NCI-H526 (cell line): ENCODE measurements around the gene CD53.
"Not testable (repeated sequence)": the region's sequence is repeated elsewhere in the genome, so short reads cannot be mapped to it uniquely, and the experiment has no call there.

Source experiments
- DNase-seq, 2 experiments: peaks; one replicate each; lab custom pipeline; 2025; lab: John Stamatoyannopoulos, UW

The CD53 gene

GRCh38 chr1:110916669-110917306 lies 43.8 kb downstream of the CD53 start:
- no peak for DNase-seq

- DNase-seq: no peak
Observed at GRCh38 chr1:110918016-110918415, 45.1 kb downstream of the CD53 start.

DNA sequence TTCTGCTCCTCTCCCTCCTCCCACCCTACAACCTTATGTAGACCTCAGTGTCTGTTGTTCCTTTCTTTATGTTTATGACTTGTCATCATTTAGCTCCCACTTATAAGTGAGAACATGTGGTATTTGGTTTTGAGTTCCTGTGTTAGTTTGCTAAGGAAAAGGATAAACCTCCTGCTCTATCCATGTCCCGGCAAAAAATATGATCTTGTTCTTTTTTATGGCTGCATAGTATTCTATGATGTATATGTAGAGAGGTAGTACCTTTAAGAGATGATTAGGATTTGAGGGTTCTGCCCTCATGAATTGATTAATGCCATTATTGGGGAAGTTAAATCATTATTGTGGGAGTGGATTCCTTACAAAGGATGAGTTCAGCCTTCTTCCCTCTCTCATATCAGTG lies 49.0 kb downstream of the CD53 start:
- DNase-seq: no peak

- DNase-seq: no peak
Observed at GRCh38 chr1:110927484-110928075, 54.6 kb downstream of the CD53 start.

- no peak for DNase-seq
Observed at GRCh38 chr1:110928191-110928590, 55.2 kb downstream of the CD53 start.

DNA sequence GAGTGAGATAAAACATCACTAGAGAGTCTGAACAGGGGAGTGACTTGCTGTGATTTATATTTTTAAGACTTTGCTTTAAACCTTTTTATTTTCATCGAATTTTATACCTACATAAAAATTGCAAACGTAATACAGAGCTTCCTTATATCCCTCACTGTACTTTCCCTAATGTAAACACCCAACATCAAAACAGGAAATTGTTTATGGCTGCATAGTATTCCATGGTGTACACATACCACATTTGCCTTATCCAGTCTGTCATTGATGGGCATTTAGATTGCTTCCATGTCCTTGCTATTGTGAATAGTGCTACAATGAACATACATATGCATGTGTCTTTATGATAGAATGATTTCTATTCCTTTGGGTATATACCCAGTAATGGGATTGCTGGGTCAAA lies 56.0 kb downstream of the CD53 start:
- no peak for DNase-seq

DNA sequence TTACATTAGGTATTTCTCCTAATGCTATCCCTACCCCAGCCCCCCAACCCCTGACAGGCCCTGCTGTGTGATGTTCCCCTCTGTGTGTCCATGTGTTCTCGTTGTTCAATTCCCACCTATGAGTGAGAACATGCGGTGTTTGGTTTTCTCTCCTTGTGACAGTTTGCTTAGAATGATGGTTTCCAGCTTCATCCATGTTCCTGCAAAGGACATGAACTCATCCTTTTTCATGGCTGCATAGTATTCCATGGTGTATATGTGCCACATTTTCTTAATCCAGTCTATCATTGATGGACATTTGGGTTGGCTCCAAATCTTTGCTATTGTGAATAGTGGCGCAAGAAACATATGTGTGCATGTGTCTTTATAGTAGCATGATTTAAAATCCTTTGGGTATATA lies 58.1 kb downstream of the CD53 start:
- not testable (repeated sequence) for DNase-seq

DNA sequence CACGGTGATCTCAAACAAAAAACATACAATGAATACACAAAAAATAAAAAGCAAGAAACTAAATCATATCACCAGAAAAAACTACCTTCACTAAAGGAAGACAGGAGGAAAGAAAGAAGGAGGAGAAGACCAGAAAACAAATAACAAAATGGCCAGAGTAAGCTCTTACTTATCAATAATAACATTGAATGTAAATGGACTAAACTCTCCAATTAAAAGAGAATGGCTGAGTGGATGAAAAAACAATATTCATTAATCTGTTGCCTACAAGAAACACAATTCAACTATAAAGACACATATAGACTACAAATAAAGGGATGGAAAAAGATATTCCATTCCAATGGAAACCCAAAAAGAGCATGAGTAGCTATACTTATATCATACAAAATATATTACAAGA lies 63.6 kb downstream of the CD53 start:
- DNase-seq: no peak

- DNase-seq: no peak
Observed at GRCh38 chr1:110944806-110945205, 71.9 kb downstream of the CD53 start.

DNA sequence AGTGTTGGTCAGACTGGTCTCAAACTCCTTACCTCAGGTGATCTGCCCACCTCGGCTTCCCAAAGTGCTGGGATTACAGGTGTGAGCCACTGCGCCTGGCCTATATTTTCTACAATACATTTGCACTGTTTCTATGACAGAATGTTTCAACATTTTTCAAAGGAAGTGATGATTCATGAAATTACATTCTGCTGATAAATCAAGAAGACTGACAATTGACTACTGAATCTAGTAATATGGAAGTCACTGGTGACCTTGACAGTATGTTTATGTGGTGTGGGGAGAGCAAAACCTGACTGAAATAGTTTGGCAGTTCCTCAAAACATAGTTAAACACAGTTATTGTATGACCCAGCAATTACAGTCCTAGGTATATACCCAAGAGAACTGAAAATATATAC lies 72.7 kb downstream of the CD53 start:
- DNase-seq: no peak

DNA sequence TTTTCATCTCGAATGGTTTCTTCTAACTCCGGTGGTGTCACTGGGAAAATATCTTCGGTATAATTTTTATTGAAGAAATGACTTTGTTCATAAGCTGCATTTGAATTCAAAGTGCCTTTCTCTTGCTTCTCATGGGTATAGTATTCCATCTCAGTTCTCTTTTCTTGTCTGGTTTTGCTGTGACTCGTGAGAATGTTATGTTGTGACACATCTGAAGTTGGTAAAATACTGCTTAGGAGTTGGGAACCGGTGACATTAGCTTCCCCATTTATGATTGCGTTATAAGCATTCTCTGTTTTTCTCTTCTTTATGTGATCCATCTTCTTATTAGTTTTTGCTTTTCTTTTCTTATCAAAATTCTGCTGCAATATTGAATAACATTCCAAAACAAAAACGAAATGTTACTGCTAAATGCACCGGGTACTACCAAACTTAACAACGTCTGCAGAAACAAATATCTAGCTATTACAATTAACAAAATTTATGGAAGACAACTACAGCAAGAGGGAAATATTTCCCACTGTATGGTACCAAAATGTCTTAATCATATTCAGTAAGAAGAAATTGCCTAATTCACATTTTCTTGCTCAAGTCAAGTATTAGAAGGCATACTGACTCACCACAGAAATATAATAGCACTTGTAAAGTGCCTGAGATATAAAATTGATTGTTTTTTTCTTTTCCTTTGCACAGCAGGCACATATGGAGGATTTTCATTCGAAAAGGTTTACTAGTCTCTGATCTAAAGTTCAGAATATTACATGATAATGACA lies 75.3 kb downstream of the CD53 start:
- DNase-seq: no peak
